Neural cell (in vitro differentiated cells): Measurements from ENCODE around the gene C10orf143. TPM values are rescaled to one million over a fixed set of nuclear protein-coding genes. Genes with fewer than 3 reads are reported as not detected.

ENCODE experiments used
- H2AFZ ChIP-seq: fragments of 200-600, 300-800 bp; sonication (generic), shearing (Covaris generic); 2 replicates; pipeline ENCODE4 v1.6.0; 2014; ENCODE audit warnings: low read depth, mild to moderate bottlenecking, antibody characterized with exemption, low read length, moderate library complexity
- H3F3A ChIP-seq: fragments of 200-600 bp; shearing (Covaris generic); 2 replicates; pipeline ENCODE4 v1.6.1; 2016; ENCODE audit warnings: mild to moderate bottlenecking, moderate library complexity, mixed read lengths, antibody characterized with exemption, low read length; ENCODE audit not compliant: insufficient read depth, poor library complexity, severe bottlenecking
- H3K27ac ChIP-seq: fragments of 200-600, 300-800 bp; sonication (generic), shearing (Covaris generic); 2 replicates; pipeline ENCODE4 v1.5.1; 2014; ENCODE audit warnings: mild to moderate bottlenecking, low read length, moderate library complexity
- H3K27me3 ChIP-seq: fragments of 300-800, 200-600 bp; sonication (generic), shearing (Covaris generic); 2 replicates; pipeline ENCODE4 v1.6.0; 2014; ENCODE audit warnings: mild to moderate bottlenecking, low read depth, low read length, moderate library complexity; ENCODE audit not compliant: insufficient read depth
- H3K36me3 ChIP-seq: fragments of 300-800, 200-600 bp; sonication (generic), shearing (Covaris generic); 2 replicates; pipeline ENCODE4 v1.5.1; 2014; ENCODE audit warnings: mild to moderate bottlenecking, antibody characterized with exemption, low read length, moderate library complexity; ENCODE audit not compliant: insufficient read depth
- H3K4me2 ChIP-seq: fragments of 300-800, 200-600 bp; sonication (generic), shearing (Covaris generic); 2 replicates; pipeline ENCODE4 v1.6.0; 2014; ENCODE audit warnings: mild to moderate bottlenecking, low read length
- H3K4me3 ChIP-seq: fragments of 300-800, 200-600 bp; sonication (generic), shearing (Covaris generic); 2 replicates; pipeline ENCODE4 v1.5.1; 2014; ENCODE audit warnings: mild to moderate bottlenecking, low read length, moderate library complexity
- H3K79me2 ChIP-seq: fragments of 200-600 bp; shearing (Covaris generic); replicated peaks from 2 replicates; pipeline ENCODE4 v1.6.0; 2014; ENCODE audit warnings: mild to moderate bottlenecking, low read length, moderate library complexity; ENCODE audit not compliant: insufficient read depth
- H3K9ac ChIP-seq: fragments of 300-800, 200-600 bp; sonication (generic), shearing (Covaris generic); 2 replicates; pipeline ENCODE4 v1.6.1; 2016; ENCODE audit warnings: mild to moderate bottlenecking, low read length, mixed read lengths
- H3K9me2 ChIP-seq: fragments of 200-600 bp; shearing (Covaris generic); 2 replicates; pipeline ENCODE4 v1.6.1; 2016; ENCODE audit warnings: mild to moderate bottlenecking, low read length, mixed read lengths; ENCODE audit not compliant: insufficient read depth
- H3K9me3 ChIP-seq: fragments of 200-600, 300-800 bp; sonication (generic), shearing (Covaris generic); 2 replicates; pipeline ENCODE4 v1.6.1; 2016; ENCODE audit warnings: mild to moderate bottlenecking, mixed run types, low read length, moderate library complexity, mixed read lengths
- H4K20me1 ChIP-seq: fragments of 200-600 bp; shearing (Covaris generic); 2 replicates; pipeline ENCODE4 v1.6.1; 2016; ENCODE audit warnings: mild to moderate bottlenecking, mixed run types; ENCODE audit not compliant: insufficient read depth
- CTCF ChIP-seq: fragments of 450-650 bp; IDR thresholded peaks from 2 replicates; pipeline ENCODE4 v1.5.1; 2014; ENCODE audit warnings: antibody characterized with exemption, mild to moderate bottlenecking, moderate library complexity; ENCODE audit not compliant: poor library complexity, severe bottlenecking
- EP300 ChIP-seq: fragments of 450-650 bp; conservative IDR thresholded peaks from 2 replicates; pipeline ENCODE4 v1.6.1; 2014; ENCODE audit warnings: antibody characterized with exemption, mild to moderate bottlenecking, moderate library complexity; ENCODE audit not compliant: poor library complexity, severe bottlenecking
- EZH2 ChIP-seq: fragments of 200-600, 300-800 bp; shearing (Covaris generic), sonication (generic); IDR thresholded peaks from 2 replicates; pipeline ENCODE4 v1.6.1; 2014; ENCODE audit warnings: antibody characterized with exemption, low read length, borderline replicate concordance, mild to moderate bottlenecking; ENCODE audit not compliant: insufficient read depth, poor library complexity, severe bottlenecking
- MXI1 ChIP-seq: fragments of 450-650 bp; conservative IDR thresholded peaks from 2 replicates; pipeline ENCODE4 v1.6.1; 2014; ENCODE audit warnings: antibody characterized with exemption, mild to moderate bottlenecking; ENCODE audit not compliant: poor library complexity, severe bottlenecking
- POLR2AphosphoS5 ChIP-seq: IDR thresholded peaks from 2 replicates; pipeline ENCODE4 v1.6.1; 2012
- RAD21 ChIP-seq: fragments of 450-650 bp; conservative IDR thresholded peaks from 2 replicates; pipeline ENCODE4 v1.6.1; 2014; ENCODE audit warnings: antibody characterized with exemption, mild to moderate bottlenecking, moderate library complexity
- REST ChIP-seq: IDR thresholded peaks from 2 replicates; pipeline ENCODE4 v1.6.1; 2012; ENCODE audit warnings: borderline replicate concordance
- SMC3 ChIP-seq: fragments of 450-650 bp; conservative IDR thresholded peaks from 2 replicates; pipeline ENCODE4 v1.6.1; 2014; ENCODE audit warnings: antibody characterized with exemption, mild to moderate bottlenecking, moderate library complexity; ENCODE audit not compliant: poor library complexity
- TAF1 ChIP-seq: IDR thresholded peaks from 2 replicates; pipeline ENCODE4 v1.6.1; 2012; ENCODE audit warnings: low read depth
- polyA plus RNA-seq: library from polyadenylated mRNA; depleted of rRNA; stranded (reverse); fragments of >200 nt; gene quantifications from 2 replicates; pipeline ENCODE4 v1.2.3, GENCODE V29; 2014

C10orf143 gene
- polyA plus RNA-seq, 1 donor from 2014 or later = 1.4 TPM

- H3K9me2 ChIP-seq = no peaks in the 10 kb centered on the region
- H3K4me2 ChIP-seq = no peak overlapping the region
- no peak for TF ChIP-seq EZH2
- no peak for TF ChIP-seq MXI1
- no peak for TF ChIP-seq TAF1
- no peak for TF ChIP-seq CTCF
- TF ChIP-seq SMC3 = no peak
- H3K27me3 ChIP-seq = no peaks in the 10 kb centered on the region
- no peaks in the 10 kb centered on the region for H3K79me2 ChIP-seq
- H3K4me3 ChIP-seq = no peak overlapping the region
- H3K9me3 ChIP-seq = no peaks in the 10 kb centered on the region
- H3K36me3 ChIP-seq = no peaks in the 10 kb centered on the region
- no peak overlapping the region for H3K9ac ChIP-seq
- no peaks in the 10 kb centered on the region for H3F3A ChIP-seq
- no peak overlapping the region for H2AFZ ChIP-seq
- no peak overlapping the region for H3K27ac ChIP-seq
- no peaks in the 10 kb centered on the region for H4K20me1 ChIP-seq
These were observed 64.0 kb downstream of the C10orf143 start for GRCh38 chr10:130046591-130046990.

- no peak overlapping the region for H3K4me2 ChIP-seq
- H3K4me3 ChIP-seq = no peak overlapping the region
- no peaks in the 10 kb centered on the region for H3F3A ChIP-seq
- H3K36me3 ChIP-seq = no peaks in the 10 kb centered on the region
- no peaks in the 10 kb centered on the region for H3K9me3 ChIP-seq
- no peaks in the 10 kb centered on the region for H4K20me1 ChIP-seq
- H3K27ac ChIP-seq = no peak overlapping the region
- no peaks in the 10 kb centered on the region for H3K79me2 ChIP-seq
- no peaks in the 10 kb centered on the region for H3K27me3 ChIP-seq
- TF ChIP-seq TAF1 = no peak
- no peak for TF ChIP-seq EZH2
- TF ChIP-seq POLR2AphosphoS5 = no peak
- no peak for TF ChIP-seq EP300
- no peak for TF ChIP-seq RAD21
- no peak for TF ChIP-seq CTCF
- H3K9ac ChIP-seq = no peak overlapping the region
- no peaks in the 10 kb centered on the region for H3K9me2 ChIP-seq
- H2AFZ ChIP-seq = no peak overlapping the region
These were observed 64.8 kb downstream of the C10orf143 start for GRCh38 chr10:130045801-130046321.

GRCh38 chr10:130045091-130045652 is 65.5 kb downstream of the C10orf143 start:
- Histone ChIP-seq H3K4me3 (no peak overlapping the region), H4K20me1 (no peaks in the 10 kb centered on the region), H3K9me2 (no peaks in the 10 kb centered on the region), H3K9ac (no peak overlapping the region), H3K27me3 (no peaks in the 10 kb centered on the region), H3F3A (no peaks in the 10 kb centered on the region), H3K4me2 (no peak overlapping the region), H3K36me3 (no peaks in the 10 kb centered on the region), H3K27ac (no peak overlapping the region), H2AFZ (no peak overlapping the region), H3K79me2 (no peaks in the 10 kb centered on the region), H3K9me3 (no peaks in the 10 kb centered on the region)
- TF ChIP-seq SMC3 = no peak
- no peak for TF ChIP-seq EP300
- no peak for TF ChIP-seq MXI1
- no peak for TF ChIP-seq POLR2AphosphoS5
- TF ChIP-seq REST = no peak
- TF ChIP-seq EZH2 = no peak
- no peak for TF ChIP-seq CTCF
- no peak for TF ChIP-seq RAD21
- no peak for TF ChIP-seq TAF1
